Activated CD4-positive, alpha-beta T cell treated with anti-CD3 and anti-CD28 coated beads, Interleukin-10, Interleukin-2, amounts not matched to agents 100 ng/mL and 50 ng/mL, durations not matched to agents 16 hours and 8 hours (primary cell): ENCODE measurements around the gene ARHGAP33.
"Not testable (repeated sequence)": the region's sequence is repeated elsewhere in the genome, so short reads cannot be mapped to it uniquely, and the experiment has no call there.

Experiments used
- DNase-seq: peaks from one replicate; pipeline ENCODE4 v3.0.0-alpha.2; 2020

Gene ARHGAP33

DNA sequence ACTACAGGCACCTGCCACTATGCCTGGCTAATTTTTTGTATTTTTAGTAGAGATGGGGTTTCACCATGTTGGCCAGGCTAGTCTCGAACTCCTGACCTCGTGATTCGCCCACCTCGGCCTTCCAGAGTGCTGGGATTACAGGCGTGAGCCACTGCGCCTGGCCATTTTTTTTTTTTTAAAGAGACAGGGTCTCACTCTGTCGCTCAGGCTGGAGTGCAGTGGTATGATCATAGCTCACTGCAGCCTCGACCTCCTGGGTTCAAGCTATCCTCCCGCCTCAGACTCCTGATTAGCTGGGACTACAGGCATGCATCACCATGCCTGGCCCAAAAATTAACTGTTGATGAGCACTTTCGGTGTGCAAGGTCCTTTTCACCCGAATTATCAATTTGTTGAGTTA lies 60.7 kb downstream of the ARHGAP33 start:
- DNase-seq = not testable (repeated sequence)
